Skin of body (tissue), 2 donors: ENCODE results near the gene IER2. TPM values are rescaled to one million over a fixed set of nuclear protein-coding genes. Genes with fewer than 3 reads are reported as not detected.
"Not testable (repeated sequence)": the region's sequence is repeated elsewhere in the genome, so short reads cannot be mapped to it uniquely, and the experiment has no call there.

ENCODE experiments used
- DNase-seq: peaks from one replicate; lab custom pipeline; 2025; lab: John Stamatoyannopoulos, UW
- total RNA-seq: library from RNA; depleted of rRNA; stranded (reverse); fragments of >200 nt; gene quantifications from one replicate; pipeline ENCODE4 v1.2.3, GENCODE V29; 2014

IER2 gene
- total RNA-seq, 1 donor from 2014 or later: 33.5 TPM

DNA sequence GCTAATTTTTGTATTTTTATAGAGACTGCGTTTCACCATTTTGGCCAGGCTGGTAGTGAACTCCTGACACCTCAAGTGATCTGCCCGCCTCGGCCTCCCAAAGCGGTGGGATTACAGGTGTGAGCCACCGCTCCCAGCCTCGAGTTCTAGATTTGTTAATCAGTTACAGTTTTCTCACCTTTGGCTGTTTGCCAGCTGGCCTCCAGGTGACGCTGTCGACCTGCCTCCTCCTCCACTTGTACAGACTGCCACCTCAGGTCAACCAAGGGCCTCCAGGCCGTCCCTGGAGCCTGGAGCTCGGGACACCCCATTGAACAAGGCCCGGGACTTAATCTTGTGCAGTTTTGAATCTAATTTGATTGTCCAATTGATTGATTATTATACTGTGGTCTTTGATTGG lies 45.5 kb downstream of the IER2 start:
- DNase-seq: no peak

DNA sequence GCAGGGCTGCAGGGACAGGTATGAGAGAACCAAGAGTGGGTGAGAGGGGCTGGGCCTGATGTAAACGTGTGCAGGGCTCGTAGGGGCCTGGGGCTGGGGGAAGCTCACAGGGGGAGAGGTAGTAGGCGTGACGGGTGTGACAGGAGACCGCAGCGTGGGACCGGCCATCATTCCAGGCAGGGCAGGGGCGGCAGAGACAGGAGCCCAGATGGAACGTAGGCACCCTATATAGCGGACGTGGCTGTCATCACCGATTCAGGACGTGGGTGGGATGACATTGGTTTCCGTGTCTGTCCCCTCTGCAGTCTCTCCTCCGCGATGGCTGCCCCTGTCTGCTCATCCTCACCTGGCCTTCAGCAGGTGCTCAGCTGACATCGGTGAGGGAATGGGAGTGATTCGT lies 48.4 kb downstream of the IER2 start:
- no peak for DNase-seq

DNA sequence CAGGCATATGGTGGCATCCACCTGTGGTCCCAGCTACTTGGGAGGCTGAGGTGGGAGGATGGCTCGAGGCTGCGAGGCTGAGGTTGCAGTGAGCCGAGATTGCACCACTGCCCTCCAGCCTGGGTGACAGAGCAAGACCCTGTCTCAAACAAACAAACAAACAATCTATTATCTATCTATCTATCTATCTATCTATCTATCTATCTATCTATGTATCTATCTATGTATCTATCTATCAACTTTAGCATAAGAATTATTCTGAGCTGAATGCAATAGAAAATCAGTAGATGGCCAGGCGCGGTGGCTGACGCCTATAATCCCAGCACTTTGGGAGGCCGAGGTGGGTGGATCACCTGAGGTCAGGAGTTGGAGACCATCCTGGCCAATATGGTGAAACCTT lies 51.9 kb downstream of the IER2 start:
- DNase-seq: not testable (repeated sequence)

Other genes with a start within 250 kb of the IER2 start
- 0.39 TPM for gene SYCE2, start 231.1 kb upstream of the IER2 start, total RNA-seq
- gene FARSA, start 216.7 kb upstream of the IER2 start, total RNA-seq: 21.6 TPM
- 401 TPM for gene CALR, start 211.8 kb upstream of the IER2 start, total RNA-seq
- gene RAD23A, start 204.5 kb upstream of the IER2 start, total RNA-seq: 42.5 TPM
- gene GADD45GIP1, start 193.2 kb upstream of the IER2 start, total RNA-seq: 13.9 TPM
- gene DAND5, start 180.8 kb upstream of the IER2 start, total RNA-seq: not detected
- 75.5 TPM for gene NFIX, start 154.9 kb upstream of the IER2 start, total RNA-seq
- 8.1 TPM for gene LYL1, start 47.6 kb upstream of the IER2 start, total RNA-seq
- 16.9 TPM for gene TRMT1, start 33.7 kb upstream of the IER2 start, total RNA-seq
- gene NACC1, start 32.1 kb upstream of the IER2 start, total RNA-seq: 6.6 TPM
- gene STX10, start within 50 bp of the IER2 start, total RNA-seq: 36.2 TPM